GM19324 (cell line): ENCODE data around the gene ZBTB9.
"Not testable (repeated sequence)": the region's sequence is repeated elsewhere in the genome, so short reads cannot be mapped to it uniquely, and the experiment has no call there.

Experiments used
- ATAC-seq: cut with Tn5 transposase; IDR thresholded peaks from one replicate; pipeline ENCODE4 v1.9.1; 2021; ENCODE audit warnings: mild to moderate bottlenecking, moderate library complexity; ENCODE audit not compliant: unreplicated experiment, low FRiP score

Gene ZBTB9

DNA sequence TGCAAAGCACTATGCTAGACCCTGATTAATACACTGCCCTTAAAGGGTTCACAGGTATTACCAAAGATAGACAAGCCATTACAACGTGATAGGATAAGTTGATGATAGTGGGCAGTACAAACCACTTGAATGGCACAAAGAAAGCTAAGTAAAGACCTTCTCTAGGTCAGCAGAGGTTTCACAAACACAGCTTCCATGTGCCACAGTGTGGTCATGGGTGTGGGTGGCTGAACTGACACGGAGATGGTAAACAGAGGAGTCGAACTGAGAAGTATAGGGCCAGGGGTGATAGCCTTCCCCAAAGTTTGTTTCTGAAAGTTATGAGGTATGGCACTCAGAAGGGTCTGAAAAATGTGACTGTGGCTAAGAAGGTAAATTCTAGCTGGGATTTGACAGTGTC is 4.3 kb downstream of the ZBTB9 start:
- ATAC-seq: no peak

DNA sequence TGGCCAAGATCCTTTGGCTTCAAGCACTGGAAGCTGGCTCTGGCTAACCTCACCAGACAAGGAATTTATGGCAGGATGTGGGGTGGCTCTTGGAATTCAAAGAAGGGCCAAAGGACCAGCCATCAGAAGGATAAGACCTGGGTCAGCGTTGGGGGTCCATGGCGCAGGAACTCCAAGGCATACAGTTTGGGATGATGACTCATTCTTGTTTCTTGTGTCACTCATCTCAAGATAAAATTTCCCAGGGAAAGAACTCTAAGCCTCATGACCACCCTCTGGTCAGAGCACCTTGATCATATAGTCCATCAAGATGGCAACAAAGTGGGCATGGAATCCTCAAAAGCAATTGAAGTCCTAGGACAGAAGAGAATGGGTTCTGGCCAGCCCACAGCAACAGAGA is 4.8 kb downstream of the ZBTB9 start:
- no peak for ATAC-seq

DNA sequence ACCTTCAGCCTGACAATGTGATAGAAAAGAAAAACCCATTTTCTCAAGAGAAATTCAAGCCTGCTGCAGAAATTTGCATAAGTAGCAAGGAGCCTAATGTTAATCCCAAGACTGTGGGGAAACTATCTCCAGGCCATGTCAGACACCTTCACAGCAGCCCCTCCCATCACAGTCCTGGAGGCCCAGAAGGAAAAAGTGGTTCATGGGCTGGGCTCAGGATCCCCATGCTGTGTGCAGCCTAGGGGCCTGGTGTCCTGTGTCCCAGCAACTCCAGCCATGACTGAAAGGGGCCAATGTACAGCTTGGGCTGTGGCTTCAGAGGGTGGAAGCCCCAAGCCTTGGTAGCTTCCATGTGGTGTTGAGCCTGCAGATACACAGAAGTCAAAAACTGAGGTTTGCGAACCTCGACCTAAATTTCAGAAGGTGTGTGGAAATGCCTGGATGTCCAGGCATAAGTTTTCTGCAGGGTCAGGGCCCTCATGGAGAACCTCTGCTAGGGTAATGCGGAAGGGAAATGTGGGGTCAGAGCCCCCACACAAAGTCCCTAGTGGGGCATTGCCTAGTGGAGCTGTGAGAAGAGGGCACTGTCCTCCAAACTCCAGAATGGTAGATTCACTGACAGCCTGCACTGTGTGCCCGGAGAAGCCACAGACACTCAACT is 11.8 kb downstream of the ZBTB9 start:
- no peak for ATAC-seq

DNA sequence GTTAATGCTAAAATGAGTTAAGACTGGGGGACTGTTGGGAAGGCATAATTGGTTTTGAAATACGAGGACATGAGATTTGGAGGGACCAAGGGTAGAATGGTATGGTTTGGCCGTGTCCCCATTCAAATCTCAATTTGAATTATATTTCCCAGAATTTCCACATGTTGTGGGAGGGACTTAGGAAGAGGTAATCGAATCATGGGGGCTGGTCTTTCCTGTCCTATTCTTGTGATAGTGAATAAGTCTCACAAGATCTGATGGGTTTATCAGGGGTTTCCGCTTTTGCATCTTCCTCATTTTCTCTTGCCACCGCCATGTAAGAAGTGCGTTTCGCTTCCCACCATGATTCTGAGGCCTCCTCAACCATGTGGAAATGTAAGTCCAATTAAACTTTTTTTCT is 12.7 kb downstream of the ZBTB9 start:
- ATAC-seq: no peak

DNA sequence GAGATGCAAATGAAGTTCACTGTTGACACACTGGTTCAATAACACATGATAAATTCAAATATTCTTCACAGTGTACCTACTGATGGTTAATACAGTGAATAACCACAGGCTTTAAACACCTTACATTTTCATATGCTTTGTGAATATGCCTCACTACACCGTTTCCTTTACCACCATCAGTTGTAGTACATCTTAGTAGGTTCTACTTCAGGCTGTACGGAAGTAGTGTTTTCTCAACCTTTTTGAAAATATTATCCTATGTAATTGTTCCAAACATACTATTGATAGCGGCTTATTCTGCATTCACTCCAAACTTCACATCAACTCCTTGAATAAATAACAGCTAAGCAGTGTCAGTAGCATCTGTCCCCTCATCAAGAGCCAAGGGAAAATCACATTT is 15.3 kb downstream of the ZBTB9 start:
- ATAC-seq: no peak

DNA sequence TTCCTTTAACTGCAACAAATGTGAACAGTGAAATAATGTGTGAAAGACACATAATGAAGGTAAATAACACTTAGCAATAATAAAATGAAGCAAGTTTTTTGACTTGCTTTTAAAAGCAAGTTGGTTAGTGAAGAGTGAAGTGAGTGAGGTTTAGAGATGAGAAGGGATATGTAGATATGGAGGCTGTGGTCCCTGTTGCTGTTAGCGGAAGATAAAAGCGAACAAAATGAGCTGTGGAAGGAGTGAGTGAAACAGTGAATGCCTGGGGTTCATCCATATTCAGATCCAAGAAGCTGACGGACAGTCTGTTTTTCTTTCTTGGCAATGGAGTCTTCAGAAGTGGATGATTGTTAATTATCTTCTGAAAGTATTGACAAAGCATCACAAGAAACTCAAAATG is 23.5 kb downstream of the ZBTB9 start:
- ATAC-seq: no peak

DNA sequence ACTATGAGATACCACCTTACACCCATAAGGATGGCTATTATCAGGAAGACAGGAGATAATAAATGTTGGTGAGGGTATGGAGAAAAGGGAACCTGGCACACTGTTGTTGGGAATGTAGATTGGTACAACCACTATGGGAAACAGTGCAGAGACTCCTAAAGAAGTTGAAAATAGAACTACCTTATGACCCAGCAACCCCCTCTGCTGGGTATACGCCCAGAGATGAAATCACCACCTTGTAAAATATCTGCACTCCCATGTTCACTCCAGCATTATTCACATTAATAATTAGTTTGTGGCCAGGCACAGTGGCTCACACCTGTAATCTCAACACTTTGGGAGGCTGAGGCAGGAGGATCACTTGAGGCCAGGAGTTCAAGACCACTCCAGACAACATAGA is 26.8 kb downstream of the ZBTB9 start:
- no peak for ATAC-seq

DNA sequence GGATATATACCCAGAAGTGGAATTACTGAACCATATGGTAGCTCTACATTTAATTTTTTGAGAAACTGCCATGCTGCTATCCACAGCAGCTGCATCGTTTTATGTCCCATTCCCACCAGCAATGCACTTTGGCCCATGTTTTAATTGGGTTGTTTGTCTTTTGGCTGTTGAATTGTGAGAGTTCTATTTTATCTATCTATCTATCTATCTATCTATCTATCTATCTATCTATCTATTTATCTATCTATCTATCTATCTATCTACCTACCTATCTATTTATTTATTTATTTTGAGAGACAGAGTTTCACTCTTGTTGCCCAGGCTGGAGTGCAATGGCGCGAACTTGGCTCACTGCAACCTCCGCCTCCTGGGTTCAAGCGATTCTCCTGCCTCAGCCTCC is 28.2 kb downstream of the ZBTB9 start:
- not testable (repeated sequence) for ATAC-seq

DNA sequence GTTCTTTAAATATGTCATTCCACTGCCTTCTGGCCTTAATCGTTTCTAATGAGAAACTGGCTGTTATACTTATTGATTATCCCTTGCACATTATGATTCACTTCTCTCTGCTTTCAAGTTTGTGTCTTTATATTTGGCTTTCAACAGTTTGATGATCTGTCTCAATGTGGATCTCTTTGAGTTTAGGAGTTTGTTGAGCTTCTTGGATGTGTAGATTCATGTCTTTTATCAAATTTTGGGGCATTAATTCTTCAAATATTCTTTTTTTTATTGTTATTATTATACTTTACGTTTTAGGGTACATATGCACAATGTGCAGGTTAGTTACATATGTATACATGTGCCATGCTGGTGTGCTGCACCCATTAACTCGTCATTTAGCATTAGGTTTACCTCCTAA is 29.3 kb downstream of the ZBTB9 start:
- ATAC-seq: no peak

DNA sequence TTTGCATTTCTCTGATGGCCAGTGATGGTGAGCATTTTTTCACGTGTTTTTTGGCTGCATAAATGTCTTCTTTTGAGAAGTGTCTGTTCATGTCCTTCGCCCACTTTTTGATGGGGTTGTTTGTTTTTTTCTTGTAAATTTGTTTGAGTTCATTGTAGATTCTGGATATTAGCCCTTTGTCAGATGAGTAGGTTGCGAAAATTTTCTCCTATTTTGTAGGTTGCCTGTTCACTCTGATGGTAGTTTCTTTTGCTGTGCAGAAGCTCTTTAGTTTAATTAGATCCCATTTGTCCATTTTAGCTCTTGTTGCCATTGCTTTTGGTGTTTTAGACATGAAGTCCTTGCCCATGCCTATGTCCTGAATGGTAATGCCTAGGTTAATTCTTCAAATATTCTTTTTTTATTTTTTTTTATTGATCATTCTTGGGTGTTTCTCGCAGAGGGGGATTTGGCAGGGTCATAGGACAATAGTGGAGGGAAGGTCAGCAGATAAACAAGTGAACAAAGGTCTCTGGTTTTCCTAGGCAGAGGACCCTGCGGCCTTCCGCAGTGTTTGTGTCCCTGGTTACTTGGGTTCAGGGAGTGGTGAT is 30.4 kb downstream of the ZBTB9 start:
- not testable (repeated sequence) for ATAC-seq

DNA sequence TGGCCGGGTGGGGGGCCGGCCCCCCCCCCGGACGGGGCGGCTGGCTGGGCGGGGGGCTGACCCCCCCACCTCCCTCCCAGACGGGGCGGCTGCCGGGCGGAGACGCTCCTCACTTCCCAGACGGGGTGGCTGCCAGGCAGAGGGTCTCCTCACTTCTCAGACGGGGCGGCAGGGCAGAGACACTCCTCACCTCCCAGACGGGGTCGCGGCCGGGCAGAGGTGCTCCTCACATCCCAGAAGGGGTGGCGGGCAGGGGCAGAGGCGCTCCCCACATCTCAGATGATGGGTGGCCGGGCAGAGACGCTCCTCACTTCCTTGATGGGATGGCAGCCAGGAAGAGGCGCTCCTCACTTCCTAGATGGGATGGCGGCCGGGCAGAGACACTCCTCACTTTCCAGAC is 31.3 kb downstream of the ZBTB9 start:
- ATAC-seq: not testable (repeated sequence)

DNA sequence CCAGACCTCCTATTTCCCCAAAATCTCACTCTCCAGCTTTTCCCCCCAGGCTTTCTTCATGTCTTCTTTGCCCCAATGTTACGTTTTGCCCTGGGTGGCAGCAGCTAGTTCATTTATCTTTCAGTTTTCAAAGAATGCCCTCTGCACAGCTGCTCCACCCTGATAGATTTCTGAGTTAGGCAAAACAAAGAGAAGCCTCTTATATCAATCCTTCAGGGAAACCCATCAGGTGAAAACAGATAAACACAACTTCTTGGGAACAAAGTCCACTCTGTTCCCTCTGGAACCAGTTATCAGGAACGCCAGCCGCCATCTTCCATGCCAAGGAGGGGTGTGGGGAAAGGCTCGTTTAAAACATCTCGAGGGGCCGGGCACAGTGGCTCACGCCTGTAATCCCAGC is 34.0 kb downstream of the ZBTB9 start:
- ATAC-seq: no peak

DNA sequence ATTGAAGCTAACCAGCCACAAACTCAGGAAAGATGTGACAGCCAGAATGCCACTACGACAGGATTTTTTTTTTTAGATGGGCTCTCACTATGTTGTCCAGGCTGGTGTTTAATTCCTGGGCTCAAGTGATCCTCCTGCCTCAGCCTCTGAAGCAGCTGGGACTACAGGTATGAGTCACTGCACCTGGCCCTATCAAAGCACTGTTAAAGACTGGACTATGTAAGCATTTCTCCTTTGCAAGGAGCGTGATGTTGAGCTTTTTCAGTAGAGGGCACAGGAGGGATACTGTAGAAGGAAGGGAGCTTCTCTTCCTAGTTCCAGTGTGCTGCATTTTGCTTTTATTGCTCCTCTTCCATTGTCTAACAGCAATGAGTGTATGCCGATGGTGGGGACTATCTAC is 35.8 kb downstream of the ZBTB9 start:
- no peak for ATAC-seq

DNA sequence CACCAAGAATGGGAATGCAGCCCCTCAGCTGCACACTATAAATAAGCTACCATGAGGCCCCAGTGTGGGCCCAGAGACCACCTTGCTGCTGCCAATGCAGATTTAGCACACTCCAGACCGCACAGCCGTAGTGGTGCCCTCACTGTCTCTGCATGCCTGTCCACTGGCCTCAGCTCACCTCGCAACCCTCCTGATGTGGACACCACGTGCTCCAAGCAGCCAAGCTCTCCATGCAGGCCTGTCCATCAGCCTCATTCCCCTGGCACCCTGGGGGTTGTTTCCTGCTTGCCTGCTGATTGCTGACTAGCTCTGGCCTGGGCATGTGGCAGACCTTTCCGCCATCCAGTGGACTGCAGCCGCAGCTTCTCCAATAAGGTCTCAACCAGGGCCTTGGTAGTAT is 36.2 kb downstream of the ZBTB9 start:
- ATAC-seq: no peak

DNA sequence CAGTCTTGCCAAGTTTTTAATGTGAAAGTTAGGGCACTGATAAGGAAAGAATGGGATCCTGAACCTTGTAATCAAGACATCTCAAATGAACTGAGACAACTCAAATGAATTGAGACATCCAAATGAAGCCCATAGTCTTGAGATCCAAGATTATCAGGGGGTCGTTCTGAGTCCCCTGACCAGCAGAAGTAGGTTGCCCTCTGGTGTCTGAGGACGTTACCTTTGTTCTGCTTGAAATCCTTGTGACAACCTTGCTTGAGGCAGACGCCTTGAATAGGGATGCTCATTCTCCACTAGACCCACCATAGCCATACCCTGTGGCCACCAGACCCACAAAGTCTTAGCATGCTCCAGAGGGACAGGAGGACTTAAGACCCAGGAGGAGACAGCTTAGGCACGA is 37.7 kb downstream of the ZBTB9 start:
- ATAC-seq: no peak

DNA sequence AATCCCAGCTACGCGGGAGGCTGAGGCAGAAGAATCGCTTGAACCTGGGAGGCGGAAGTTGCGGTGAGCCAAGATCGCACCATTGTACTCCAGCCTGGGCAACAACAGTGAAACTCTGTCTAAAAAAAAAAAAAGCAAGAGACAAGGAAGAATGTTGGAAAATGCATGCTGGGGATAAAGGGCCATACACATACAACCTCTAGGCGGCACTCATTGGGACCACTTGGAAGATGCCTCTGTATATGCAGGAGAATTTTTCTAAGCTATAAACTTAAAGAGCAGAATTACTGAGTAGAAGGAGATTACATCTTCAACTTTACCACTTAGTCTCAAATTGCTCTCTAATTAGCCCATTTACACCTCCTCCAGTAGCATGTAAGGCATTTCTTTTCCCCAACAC is 42.8 kb downstream of the ZBTB9 start:
- ATAC-seq: no peak

DNA sequence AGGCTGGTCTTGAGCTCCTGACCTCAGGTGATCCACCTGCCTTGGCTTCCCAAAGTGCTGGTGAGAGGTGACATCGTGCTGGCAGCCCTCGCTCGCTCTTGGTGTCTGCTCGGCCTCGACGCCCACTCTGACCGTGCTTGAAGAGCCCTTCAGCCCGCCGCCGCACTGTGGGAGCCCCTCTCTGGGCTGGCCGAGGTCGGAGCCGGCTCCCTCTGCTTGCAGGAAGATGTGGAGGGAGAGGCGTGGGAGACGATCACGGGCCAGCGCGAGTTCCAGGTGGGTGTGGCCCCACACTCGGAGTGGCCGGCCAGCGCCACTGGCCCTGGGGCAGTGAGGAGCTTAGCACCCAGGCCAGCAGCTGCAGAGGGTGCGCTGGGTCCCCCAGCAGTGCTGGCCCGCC is 48.1 kb downstream of the ZBTB9 start:
- ATAC-seq: no peak

DNA sequence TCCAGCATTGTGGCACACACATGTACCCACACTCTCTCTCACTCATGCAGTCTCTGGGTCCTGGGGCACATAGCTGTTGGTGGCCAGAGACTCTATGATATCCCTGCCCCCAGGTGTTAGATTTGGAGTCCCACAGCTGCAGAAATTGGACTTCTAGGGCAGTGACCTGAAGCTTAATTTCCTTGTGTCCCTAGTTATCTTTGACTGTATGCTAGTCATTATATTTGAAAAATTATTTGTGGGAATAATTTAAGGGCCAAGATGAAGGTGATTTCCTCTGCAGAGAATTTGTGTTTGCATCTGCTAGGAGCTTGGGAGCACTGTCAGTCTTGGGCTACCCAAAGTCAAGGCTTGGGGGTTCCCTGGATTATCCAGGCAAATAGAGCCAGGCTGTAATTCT is 50.1 kb downstream of the ZBTB9 start:
- ATAC-seq: no peak

DNA sequence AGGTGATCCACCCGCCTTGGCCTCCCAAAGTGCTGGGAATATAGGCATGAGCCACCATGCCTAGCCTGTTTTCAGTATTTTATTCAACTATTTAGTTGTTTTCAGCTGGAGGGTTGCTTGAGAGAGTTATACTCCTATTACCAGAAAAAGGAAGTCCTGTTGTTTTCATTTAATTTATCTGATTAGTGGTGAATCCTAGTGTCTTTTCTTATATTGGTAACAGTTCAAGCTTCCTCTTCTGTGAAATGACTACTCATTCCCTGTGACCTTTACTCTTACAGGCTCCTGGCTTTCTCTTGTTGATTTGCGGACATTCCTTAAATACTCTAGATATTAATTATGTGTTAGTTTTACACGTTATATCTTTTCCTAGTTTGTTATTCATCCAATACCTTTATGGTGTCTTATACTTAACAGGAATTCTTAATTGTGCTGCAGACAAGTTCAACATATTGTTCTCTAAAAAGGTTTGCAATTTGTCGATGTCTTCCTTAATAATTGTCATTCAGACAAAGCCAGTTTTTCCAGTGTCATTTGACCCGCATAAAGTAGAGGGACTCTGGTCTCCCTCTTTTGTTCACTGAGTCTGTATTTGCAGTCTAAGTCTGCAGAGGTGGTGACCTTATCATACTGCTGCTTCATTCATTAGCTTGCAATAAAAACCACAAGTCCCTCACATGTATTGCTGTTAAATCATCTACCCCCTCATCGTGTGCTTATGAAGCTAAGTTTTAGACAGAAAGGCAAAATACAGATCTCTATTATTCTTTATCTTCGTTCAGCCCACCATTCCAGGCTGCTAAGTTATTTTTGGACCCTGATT is 51.4 kb downstream of the ZBTB9 start:
- no peak for ATAC-seq
